Activated naive CD4-positive, alpha-beta T cell treated with anti-CD3 and anti-CD28 coated beads, Interleukin-2, amount 50 U/mL, for 16 hours (primary cell): ENCODE results near the gene PIM3.
A peak's percentile ranks its signal among the peaks of the same experiment; 100 is the strongest.
"Not testable (repeated sequence)": the region's sequence is repeated elsewhere in the genome, so short reads cannot be mapped to it uniquely, and the experiment has no call there.

ENCODE experiments used
- DNase-seq: peaks from one replicate; pipeline ENCODE4 v3.0.0-alpha.2; 2020

PIM3 gene

DNA sequence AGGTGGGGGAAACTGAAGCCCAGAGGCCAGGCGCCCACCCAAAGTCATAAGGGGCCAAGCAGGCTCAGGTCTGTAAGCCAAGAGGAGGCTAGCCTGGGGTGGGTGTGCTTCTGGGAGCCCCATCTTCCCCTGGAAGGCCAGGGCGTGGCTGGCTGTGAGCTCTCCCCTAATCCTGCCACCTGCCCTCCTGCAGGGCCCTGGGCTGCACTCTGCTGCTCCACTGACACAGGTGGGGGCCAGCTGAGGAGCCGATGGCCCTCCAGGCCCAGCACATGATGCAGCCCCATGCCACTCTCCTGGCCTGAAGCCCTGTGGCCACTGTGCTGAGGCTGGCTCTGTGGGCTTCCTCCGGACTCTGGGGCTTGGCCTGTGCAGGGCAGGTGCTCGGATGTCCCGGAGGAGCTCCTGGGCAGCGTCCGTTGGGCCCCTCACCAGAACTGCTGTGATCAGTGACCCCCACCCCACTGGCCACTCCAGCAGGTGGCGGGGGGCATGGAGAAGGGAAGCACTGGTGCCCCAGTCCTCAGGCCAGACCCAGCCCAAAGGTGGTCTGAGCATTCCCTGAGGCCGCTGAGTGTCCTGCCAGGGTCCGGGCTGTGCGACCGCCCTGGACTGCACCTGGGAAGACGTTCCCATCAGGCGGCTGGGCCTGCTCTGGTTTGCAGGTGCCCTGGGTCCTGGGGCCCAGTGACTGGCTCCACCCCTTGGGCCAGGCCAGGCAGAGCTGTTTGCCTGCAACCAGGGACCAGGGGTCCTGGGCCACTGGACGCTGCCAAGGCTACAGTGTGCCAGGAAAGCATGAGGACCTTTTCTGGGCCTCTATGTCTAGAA, 8.5 kb downstream of the PIM3 start:
- peak; percentile 18 for DNase-seq

DNA sequence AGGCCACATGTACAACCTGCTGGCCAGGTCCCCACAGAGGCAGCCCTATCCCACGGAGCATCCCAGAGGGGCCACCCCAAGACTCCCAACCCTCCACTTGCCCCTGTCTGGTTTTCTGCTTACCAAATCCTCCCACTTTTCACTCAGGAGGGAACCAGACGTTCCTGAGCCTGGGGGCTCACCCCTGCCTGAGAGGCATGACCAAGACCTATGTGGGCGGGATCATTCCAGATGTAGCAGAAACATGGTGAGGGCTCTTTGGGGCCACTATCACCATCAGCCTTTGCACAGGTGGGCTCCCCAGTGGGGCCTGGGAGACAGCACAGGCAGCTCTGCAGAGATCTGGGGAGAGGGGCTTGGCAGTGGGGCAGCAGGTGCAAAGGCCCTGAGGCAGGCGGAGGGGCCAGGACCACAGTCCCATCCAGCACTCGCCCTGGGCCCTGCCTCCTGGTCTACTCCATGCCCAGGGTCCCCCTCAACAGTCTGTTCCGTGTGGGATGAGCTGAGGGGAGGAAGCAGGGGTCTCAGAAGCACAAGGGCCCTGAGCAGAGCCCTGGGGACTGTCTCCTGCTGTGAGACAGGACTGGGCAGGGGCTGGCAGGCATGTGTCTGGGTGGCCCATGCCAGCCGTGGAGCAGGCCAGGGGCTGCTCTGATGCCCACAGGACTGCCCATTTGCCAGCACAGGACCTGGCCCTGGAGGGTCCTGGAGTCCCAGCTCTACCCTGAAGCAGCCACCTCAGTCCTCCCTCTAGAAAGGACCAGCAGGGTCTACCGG, 9.4 kb downstream of the PIM3 start:
- peak; percentile 12 for DNase-seq

DNA sequence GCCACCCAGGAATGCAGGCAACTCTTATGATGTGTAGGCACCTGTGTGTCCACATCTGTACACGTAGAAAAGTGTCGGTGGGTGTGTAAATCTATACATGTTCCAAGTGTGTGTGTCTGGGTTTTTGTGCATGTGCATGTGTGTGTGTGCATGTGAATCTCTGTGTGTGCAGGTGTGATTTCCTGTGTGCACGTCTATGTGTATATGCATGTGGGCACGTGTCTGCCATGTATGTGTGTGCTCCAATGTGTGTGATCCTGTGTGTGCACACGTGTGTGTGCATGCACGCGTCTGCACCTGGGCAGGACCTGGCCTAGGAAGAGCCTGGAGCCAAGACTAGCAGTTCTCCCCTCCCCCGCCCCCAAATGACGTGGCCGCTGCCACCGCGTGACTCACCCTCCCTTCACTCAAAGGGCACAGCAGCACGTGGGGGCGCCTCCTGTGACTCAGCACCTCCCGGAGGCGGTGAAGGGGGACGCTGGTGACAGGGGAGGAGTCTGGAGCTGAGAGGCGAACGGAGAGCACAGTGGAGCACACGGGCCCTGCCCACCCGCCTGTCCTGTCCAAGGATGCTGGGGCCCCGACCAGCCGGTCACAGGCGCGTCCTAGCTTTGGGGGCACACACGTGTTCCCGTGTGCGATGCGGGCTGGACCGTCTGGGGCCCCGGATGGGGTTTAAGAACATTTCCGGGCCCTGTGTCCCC, 10.1 kb downstream of the PIM3 start:
- peak; percentile 97 for DNase-seq

DNA sequence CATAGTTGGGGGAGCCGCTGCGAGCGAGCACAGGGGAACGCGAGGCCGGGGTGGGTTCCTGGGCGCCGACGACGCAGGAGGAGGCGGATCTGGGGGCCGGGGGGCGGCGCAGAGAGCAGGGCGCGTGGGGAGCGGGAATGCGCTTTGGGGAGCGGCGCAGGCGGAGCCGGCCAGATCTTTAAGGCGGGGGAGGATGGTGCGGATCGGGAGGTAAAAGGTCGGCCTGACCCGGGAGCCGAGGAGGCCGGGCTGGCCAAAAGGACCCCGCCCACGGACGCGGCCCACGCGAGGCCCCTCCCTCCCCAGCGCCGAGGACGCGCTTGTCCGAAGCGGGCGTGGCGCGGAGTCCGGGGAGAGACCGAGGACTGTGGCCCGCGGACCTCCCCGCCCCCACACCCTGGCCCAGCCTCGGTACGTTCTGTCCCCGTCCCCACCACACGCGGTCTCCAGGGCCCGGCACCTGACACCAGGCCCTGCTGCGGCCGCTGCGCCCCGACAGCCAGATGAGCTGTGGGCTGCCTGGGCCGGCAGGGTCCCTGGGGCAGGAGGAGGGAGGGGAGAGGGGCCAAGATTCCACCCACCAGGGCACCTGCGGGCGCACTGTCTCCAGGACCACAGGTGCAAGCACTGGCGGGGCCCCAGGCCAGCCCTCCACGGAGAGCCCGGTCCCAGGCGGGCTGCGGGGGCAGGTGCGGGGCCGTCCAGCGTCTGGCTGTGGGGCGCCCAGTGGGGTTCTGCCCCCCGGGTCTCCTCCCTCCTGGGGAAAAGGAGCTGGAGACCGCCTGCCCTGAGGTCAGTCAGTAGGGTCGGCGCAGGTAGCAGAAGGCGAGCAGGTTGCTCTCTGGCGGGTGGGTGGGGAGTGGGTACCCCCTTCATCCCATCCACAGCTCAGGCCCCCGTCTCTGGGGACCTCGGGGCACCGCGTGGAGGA, 10.9 kb downstream of the PIM3 start:
- peak; percentile 82 for DNase-seq

DNA sequence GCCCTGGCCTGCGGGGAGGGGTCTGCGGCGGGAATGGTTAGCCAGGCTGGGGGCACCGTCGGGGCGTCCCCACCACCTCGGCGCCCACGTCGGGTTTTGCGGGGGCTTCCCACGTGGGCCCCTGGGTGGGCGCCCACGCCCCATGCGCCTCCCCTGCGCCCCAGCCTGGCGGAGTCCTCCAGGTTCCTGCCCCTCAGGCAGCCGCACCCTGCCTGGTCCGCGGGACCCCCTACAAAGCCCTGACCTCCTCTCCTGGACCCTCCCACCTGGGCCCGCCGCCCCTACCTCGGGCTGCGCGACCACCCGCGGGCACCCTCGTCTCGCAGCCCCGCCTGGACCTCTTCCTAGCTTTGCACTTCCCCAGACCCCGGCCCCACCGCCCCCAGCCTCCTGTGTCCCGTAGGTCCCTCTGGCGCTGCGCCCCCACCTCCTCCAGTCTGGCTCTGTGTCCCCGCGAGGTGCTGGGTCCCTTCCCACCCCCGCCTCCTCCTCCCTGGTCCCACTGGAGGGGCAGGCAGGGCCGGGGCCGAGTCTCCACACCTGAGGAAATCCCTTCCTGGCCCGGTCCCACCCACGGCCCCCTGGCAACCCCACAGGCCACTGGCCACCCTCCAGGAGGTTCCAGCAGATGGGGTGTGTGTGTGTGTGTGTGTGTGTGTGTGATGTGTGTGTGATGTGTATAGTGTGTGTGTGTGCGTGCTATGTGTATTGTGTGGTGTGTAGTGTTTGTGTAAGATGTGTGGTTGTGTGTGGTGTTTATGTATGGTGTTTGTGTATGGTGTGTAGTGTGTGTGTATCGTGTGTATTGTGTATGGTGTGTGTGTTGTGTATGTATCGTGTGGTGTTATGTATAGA, 11.8 kb downstream of the PIM3 start:
- peak; percentile 20 for DNase-seq

DNA sequence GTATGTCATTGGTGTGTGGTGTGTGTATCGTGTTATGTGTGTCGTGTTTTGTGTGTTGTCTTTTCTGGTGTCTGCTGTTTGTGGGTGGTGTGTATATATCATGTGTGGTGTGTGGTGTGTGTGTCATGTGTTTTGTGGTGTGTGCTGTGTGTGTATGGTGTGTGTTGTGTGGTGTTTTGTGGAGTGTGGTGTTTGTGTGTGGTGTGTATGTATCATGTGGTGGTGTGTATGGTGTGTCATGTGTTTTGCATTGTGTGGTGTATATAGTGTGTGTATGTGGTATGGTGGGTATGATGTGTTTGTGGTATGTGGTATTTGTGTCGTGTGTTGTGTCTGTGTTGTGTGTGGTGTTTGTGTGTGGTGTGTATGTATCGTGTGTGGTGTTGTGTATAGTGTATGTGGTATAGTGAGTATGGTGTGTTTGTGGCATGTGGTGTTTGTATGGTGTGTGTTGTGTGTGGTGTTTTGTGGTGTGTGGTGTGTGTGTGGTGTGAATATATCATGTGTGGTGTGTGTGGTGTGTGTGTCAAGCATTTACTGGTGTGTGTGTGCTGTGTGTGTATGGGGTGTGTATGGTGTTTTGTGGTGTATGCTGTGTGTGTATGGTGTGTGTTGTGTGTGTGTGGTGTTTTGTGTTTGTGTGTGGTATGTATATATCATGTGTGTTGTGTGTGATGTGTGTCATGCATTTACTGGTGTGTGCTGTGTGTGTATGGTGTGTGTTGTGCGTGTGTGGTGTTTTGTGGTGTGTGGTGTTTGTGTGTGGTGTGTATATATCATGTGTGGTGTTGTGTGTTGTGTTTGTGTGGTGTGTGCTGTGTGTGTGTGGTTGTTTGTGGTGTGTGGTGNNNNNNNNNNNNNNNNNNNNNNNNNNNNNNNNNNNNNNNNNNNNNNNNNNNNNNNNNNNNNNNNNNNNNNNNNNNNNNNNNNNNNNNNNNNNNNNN, 12.7 kb downstream of the PIM3 start:
- no peak for DNase-seq

DNA sequence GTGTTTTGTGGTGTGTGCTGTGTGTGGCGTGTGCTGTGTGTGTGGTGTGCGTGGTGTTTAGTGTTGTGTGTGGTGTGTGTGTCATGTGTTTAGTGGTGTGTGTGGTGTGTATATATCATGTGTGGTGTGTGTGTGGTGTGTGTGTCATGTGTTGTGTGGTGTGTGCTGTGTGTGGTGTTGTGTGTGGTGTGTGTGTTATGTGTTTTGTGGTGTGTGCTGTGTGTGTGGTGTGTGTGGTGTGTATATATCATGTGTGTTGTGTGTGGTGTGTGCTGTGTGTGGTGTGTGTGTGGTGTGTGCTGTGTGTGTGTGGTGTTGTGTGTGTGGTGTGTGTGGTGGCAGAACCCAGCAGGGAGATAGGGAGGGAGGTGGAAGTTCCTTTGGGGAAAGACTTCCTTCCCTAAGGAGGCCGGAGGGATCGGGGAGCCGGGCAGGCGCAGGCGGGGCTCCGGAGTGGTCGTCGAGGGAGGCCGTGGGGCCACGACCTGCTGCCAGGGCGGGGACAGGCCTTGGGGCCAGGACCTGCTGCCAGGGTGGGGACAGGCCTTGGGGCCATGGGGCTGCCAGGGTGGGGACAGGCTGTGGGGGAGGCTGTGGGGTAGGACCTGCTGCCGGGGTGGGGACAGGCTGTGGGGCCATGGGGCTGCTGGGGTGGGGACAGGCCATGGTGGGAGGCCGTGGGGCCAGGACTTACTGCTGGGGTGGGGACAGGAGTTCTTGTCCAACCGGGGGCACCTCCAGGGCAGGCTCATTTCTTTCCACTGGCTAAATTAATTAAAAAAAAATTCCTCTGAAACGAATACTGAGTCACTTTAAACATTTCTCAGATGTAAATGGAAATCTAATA, 15.2 kb downstream of the PIM3 start:
- DNase-seq = peak; percentile 59

DNA sequence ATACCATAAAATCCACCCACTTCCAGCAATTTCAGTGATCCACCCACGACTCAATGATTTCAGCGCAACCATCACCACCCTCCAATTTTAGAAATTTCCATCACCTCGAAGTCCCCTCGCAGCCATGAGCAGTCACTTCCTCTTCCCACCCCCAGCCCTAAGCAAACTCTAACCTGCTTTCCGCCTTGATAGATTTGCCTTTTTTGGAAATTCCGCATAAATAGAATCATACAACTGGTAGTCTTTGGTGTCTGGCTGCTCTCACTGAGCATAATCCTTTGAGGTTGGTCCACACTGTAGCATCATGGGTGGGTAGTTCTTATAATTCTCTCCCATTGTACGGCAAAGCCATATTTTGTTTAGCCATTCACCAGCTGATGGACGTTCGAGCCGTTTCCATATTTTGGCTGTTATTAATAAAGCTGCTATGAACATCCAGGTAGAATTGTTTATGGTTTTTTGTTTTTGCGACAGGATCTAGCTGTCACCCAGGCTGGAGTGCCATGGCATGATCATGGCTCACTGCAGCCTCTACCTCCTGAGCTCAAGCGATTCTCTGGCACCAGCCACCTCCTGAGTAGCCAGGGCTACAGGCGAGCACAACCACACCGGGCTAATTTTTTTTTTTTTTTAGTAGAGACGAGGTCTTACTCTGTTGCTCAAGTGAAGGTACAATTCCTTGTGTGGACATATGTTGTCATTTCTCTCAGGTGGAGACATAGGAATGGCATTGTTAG, 16.0 kb downstream of the PIM3 start:
- peak; percentile 67 for DNase-seq

DNA sequence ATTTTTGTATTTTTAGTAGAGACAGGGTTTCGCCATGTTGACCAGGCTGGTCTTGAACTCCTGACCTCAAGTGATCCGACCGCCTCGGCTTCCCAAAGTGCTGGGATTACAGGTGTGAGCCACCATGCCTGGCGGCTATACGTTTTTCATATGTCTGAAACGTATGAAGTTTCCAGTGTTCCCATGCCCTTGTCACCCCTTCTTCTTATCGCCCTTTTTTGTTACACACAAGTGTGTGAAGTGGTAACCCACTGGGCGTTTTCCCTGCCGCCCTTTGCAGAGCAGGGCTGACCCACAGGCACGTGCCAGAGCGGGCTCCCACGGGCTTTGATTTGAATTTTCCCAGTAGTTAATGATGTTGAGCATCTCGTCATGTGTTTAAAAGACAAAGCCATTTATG, 17.0 kb downstream of the PIM3 start:
- DNase-seq = no peak

DNA sequence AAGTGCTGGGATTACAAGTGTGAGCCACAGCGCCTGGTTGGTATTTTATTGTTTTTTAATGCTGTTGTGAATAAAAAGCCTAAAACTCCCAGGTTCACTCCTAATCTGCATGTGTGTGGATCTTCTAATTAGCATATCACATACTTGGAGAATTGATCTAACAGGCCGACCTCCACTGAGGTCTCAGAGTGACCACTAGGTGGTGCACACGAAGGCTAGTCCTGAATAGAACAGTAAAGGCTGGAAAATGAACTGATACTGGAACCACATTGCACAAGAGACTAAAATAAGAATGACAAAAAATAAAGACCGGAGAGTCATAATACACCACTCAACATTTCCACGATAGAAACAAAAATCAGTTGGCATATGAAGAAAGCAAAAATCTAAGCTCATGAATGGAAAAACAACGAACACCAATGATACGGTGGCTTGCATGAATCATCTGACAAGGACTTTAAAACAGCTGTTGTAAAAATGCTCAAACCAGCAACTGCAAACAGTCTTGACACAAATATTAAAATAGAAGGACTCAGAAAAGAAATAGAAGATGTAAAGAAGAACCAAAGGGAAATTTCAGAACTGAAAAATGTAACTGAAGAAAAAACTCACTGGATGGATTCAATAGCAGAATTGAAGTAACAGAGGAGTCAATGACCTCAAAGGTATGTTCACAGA, 19.2 kb downstream of the PIM3 start:
- peak; percentile 44 for DNase-seq

DNA sequence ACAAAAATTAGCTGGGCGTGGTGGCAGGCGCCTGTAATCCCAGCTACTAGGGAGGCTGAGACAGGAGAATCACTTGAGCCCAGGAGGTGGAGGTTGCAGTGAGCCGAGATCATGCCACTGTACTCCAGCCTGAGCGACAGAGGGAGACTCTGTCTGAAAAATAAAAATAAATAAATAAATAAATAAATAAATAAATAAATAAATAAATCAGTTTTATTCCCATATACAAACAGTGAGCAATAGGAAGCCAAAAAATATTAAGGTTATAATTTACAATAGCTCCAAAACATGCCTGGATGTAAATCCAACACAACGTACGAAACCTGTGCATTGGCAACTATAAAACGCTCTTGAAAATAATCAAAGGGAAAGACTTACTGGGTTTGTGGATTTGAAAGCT, 21.2 kb downstream of the PIM3 start:
- DNase-seq = not testable (repeated sequence)

DNA sequence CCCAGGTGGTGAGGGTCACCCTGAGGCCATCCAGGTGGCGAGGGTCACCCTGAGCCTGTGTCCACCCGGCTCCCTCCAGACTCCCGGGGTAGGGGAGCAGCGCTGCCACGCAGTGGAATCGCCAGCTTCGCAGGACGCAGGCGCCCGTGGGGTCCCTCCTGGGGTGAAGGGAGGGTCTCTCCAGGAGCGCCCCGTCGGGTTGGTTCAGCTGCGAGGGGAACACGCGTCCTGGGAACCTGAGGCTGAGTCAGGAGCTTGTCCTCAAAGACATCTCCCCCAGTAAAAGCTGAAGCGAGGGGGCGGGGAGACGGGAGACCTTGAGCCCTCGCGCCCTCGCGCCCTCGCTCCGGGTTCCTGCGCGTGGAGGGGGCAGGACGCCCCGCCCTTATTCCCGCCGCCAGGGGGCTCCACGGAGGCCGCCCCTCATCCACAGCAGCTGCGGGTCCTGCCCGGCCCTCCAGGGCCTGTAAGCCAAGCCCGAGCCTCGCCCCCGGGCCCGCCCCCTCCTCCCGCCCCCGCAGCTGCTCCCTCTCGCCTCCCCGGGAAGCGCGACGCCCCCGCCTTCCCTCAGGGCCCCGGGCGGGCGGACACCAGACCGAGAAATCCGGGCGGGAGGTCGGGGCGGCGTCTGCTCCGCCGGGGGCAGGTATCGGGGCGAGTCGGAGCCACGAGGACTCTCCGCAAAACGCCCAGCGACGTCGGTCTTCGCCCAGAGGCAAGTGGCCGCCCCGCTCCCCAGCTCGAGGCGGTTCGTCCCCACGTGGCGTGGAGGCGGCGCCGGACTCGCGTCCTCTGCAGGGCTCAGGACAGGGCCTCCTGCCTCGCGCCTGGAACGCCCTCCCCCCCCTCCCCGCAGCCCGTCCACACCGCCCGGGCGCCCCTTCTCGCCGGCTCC, 22.8 kb downstream of the PIM3 start:
- peak; percentile 35 for DNase-seq

DNA sequence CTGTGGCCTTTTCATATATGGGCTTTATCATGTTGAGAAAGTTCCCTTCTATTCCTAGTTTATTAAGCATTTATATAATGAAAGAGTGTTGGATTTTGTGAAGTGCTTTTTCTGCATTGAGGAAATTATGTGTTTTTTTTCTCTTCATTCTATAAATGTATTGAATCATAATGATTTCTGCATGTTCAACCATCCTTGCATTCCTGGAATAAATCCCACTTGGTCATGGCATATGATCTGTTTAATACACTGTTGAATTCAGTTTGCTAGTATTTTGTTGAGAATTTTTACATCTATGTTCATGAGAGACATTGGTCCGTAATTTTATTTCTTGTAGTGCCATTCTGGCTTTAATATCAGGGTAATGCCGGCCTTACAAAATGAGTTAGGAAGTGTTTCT, 25.8 kb downstream of the PIM3 start:
- no peak for DNase-seq

DNA sequence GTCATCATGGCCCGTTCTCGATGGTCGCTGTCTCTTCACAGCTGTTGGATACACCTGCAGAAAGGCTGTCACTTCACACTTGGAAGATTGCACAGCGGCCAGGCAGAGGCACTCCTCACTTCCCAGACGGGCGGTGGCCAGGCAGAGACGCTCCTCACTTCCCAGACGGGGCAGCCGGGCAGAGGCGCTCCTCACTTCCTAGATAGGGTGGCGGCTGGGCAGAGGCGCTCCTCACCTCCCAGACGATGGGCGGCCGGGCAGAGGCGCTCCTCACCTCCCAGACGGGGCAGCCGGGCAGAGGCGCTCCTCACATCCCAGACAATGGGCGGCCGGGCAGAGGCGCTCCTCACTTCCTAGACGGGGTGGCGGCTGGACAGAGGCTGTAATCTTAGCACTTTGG, 29.3 kb downstream of the PIM3 start:
- not testable (repeated sequence) for DNase-seq

DNA sequence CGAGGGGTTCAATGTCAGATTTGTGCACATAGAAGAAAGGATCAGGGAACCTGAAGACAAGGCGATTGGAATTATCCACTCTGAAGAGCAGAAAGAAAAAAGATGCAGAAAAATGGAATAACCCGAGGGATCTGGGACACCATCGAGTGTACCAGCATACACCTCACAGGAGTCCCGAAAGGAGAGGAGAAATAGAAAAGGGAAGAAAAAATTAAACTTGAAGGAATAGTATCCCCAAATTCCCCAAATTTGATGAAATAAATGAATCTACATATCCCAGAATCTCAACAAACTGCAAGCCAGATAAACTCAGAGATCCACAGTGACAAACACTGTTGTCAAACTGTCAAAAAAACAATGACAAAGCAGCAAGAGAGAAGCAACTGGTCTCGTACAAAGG, 30.6 kb downstream of the PIM3 start:
- no peak for DNase-seq

DNA sequence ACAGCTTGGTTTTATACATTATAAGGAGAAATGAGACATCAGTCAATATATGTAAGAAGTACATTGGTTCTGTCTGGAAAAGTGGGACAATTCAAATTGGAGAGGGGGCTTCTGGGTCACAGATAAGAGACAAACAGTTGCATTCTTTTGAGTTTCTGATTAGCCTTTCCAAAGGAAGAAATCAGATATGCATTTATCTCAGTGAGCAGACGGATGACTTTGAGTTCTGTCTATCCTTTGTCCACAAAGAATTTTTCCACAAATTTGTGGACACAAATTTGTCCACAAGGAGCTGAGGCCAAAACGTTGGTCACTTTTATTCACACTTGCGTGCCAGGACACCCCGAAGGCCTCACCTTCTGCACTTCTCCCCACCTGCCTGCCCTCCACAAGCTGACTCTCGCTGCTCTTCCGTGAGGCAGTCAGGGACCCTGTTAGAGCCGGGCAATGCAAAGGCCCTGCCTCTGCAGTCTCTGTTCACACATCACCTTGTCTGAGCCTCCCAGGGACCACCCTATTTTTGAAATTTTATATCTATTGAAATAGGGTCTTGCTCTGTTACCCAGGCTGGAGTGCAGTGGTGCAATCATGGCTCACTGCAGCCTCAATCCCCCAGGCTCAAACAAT, 31.4 kb downstream of the PIM3 start:
- DNase-seq = no peak
